ENCODE results near the gene ZBTB25. TPM values are rescaled to one million over a fixed set of nuclear protein-coding genes. Genes with fewer than 3 reads are reported as not detected.

ZBTB25 gene
- total RNA-seq, 1 donor from 2014 or later: 24.9 TPM

GRCh38 chr14:64493455-64493854 lies 10.2 kb downstream of the ZBTB25 start:
- Mint-ChIP-seq H3K27me3 (ENCODE audit: low read depth) (no peaks in the 10 kb centered on the region), H3K36me3 (ENCODE audit: low read depth) (peaks cover 63% of the 10 kb centered on the region), H3K4me1 (ENCODE audit: low read depth) (peaks cover 36% of the 10 kb centered on the region)

DNA sequence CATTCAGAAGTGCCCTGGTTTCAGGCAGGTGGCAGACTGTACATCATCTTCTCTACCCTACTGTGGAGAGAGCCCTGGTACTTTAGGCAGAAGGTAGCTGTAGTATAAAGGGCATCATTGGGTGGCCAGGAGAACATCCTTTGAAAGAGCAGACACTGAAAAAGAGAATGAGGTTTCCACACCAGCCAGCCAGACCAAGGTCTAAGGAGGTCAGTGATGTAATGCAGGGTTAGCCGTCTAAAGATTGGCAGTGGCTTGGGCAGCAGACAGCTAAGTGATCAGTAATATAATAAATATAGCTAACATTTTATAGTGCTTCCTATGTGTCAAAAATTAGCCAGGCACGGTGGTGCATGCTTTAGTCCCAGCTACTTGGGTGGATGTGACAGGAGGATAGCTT lies 12.0 kb downstream of the ZBTB25 start:
- no peak for DNase-seq (ENCODE audit: low spot score)
- intact Hi-C loops (cut with micrococcal nuclease): no loop called here
- peaks cover 70% of the 10 kb centered on the region for H3K36me3 Mint-ChIP-seq (ENCODE audit: low read depth)
- no peak overlapping the region for H3K4me3 Mint-ChIP-seq (ENCODE audit: low read depth)
- H3K27me3 Mint-ChIP-seq (ENCODE audit: low read depth): no peaks in the 10 kb centered on the region
- no peaks in the 10 kb centered on the region for H3K9me3 Mint-ChIP-seq
- peaks cover 29% of the 10 kb centered on the region for H3K4me1 Mint-ChIP-seq (ENCODE audit: low read depth)
- no peak overlapping the region for H3K27ac Mint-ChIP-seq

More at GRCh38 chr14:64493455-64493854, 10.2 kb downstream of the ZBTB25 start:
- no peaks in the 10 kb centered on the region for H3K9me3 Mint-ChIP-seq
- intact Hi-C loops (cut with micrococcal nuclease): no loop called here
- no peak overlapping the region for H3K4me3 Mint-ChIP-seq (ENCODE audit: low read depth)
- peak overlapping the region; percentile 2 for H3K27ac Mint-ChIP-seq
- no peak for DNase-seq (ENCODE audit: low spot score)

GRCh38 chr14:64488590-64489099 lies 15.0 kb downstream of the ZBTB25 start:
- intact Hi-C loops (cut with micrococcal nuclease): no loop called here
- Mint-ChIP-seq H3K9me3 (no peaks in the 10 kb centered on the region), H3K36me3 (ENCODE audit: low read depth) (peaks cover 70% of the 10 kb centered on the region), H3K4me3 (ENCODE audit: low read depth) (no peak overlapping the region), H3K27ac (no peak overlapping the region), H3K27me3 (ENCODE audit: low read depth) (no peaks in the 10 kb centered on the region), H3K4me1 (ENCODE audit: low read depth) (peaks cover 23% of the 10 kb centered on the region)
- no peak for DNase-seq (ENCODE audit: low spot score)

DNA sequence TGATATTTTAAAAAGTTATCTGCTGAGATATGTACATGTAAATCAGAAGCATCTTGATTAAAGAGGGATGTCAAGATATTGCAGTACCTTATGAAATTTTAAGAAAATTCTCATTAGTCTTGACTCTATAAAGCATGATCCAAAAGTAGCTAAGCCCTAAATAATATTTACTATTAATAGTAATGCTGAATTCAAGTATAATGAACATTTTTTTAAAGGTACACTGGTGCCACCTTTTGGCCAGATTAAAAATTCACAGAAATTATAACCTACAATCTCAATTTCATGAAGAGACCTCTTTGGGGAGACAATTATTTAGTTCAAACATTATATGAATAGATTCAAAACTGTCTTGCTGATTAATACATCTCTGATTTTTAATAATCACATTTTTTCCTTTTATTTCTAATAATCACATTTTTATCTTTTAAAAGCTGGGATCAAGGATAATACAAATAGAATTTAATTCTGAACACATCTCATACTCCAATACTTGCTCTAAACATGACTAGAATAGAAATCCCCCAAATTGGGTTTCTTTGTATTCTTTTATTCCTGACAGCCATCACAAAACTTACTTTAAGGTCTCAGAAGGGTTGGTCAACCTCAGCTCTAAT lies 24.9 kb downstream of the ZBTB25 start:
- Mint-ChIP-seq H3K27me3 (ENCODE audit: low read depth) (no peaks in the 10 kb centered on the region), H3K9me3 (no peaks in the 10 kb centered on the region), H3K27ac (no peak overlapping the region), H3K36me3 (ENCODE audit: low read depth) (peaks cover 11% of the 10 kb centered on the region), H3K4me1 (ENCODE audit: low read depth) (peaks cover 14% of the 10 kb centered on the region), H3K4me3 (ENCODE audit: low read depth) (no peak overlapping the region)
- DNase-seq (ENCODE audit: low spot score): no peak
- intact Hi-C loops (cut with micrococcal nuclease): loop anchor here (1.0 kb wide), 1 partner anchor 134 kb away; no protein-coding TSS in a partner anchor

GRCh38 chr14:64476438-64476837 lies 27.2 kb downstream of the ZBTB25 start:
- no peaks in the 10 kb centered on the region for H3K9me3 Mint-ChIP-seq

GRCh38 chr14:64475585-64476273 lies 27.9 kb downstream of the ZBTB25 start:
- no peak for DNase-seq (ENCODE audit: low spot score)

More at GRCh38 chr14:64476438-64476837, 27.2 kb downstream of the ZBTB25 start:
- Mint-ChIP-seq H3K27me3 (ENCODE audit: low read depth) (no peaks in the 10 kb centered on the region), H3K27ac (no peak overlapping the region), H3K36me3 (ENCODE audit: low read depth) (peaks cover 5% of the 10 kb centered on the region), H3K4me1 (ENCODE audit: low read depth) (peaks cover 13% of the 10 kb centered on the region), H3K4me3 (ENCODE audit: low read depth) (no peak overlapping the region)
- DNase-seq (ENCODE audit: low spot score): no peak
- intact Hi-C loops (cut with micrococcal nuclease): no loop called here

DNA sequence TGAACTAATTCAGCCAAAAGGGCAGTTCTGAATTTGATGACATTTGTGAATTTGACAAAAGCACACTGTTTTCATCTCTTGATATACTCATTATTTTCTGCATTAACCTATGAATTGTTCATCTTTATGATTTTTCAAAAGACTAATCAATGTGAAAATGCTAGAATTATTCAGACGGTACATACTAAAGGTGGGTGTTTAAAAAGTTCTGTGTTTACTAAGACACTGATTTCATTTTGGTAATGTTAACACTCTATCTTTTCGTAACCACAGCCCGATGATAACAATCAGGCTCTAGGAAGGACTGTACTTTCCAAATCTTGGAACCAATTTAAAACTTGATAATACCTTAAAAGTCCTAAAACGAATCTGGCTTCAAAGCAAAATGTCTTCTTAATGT lies 28.9 kb downstream of the ZBTB25 start:
- Mint-ChIP-seq H3K4me1 (ENCODE audit: low read depth) (peaks cover 13% of the 10 kb centered on the region), H3K9me3 (no peaks in the 10 kb centered on the region), H3K27me3 (ENCODE audit: low read depth) (no peaks in the 10 kb centered on the region), H3K36me3 (ENCODE audit: low read depth) (peaks cover 4% of the 10 kb centered on the region), H3K27ac (no peak overlapping the region), H3K4me3 (ENCODE audit: low read depth) (no peak overlapping the region)
- no peak for DNase-seq (ENCODE audit: low spot score)
- intact Hi-C loops (cut with micrococcal nuclease): no loop called here

More at GRCh38 chr14:64475585-64476273, 27.9 kb downstream of the ZBTB25 start:
- no peak overlapping the region for H3K4me3 Mint-ChIP-seq (ENCODE audit: low read depth)
- no peaks in the 10 kb centered on the region for H3K9me3 Mint-ChIP-seq
- H3K27me3 Mint-ChIP-seq (ENCODE audit: low read depth): no peaks in the 10 kb centered on the region
- intact Hi-C loops (cut with micrococcal nuclease): no loop called here
- peaks cover 4% of the 10 kb centered on the region for H3K36me3 Mint-ChIP-seq (ENCODE audit: low read depth)
- H3K27ac Mint-ChIP-seq: no peak overlapping the region
- peaks cover 13% of the 10 kb centered on the region for H3K4me1 Mint-ChIP-seq (ENCODE audit: low read depth)

DNA sequence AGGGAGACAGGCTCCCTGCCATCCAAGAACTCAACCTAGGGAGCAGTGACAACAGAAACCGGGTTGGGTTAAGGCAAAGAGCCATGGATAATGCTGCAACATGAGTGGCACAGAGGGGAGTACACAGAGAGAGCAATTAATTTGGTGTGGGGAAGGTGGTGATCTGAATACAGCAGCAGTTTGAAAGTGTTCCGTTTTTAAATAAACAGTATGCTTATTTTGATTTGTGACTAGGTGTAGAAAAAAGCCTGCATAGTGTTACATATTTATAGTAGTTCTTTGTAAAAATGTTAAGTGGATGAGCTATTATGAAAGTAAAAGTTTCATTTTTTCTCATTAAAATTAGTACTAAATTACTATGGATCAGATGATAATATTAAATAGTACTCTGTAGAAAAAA lies 29.6 kb downstream of the ZBTB25 start:
- Mint-ChIP-seq H3K4me1 (ENCODE audit: low read depth) (peaks cover 13% of the 10 kb centered on the region), H3K4me3 (ENCODE audit: low read depth) (no peak overlapping the region)

DNA sequence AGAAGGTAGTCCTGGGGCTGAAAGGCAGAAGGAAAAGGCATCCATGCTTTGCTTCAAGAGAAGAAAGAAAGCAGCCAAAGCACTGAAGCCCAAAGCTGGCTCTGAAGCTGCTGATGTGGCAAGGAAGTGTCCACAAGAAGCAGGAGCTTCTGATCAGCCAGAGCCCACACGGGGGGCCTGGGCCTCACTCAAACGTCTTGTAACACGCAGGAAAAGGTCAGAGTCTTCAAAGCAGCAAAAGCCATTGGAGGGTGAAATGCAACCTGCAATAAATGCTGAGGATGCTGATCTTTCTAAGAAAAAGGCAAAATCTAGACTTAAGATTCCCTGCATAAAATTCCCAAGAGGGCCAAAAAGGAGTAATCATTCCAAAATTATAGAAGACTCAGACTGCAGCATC lies 35.2 kb downstream of the ZBTB25 start:
- H3K27ac Mint-ChIP-seq: peak overlapping the region; percentile 41
- H3K36me3 Mint-ChIP-seq (ENCODE audit: low read depth): peaks cover 14% of the 10 kb centered on the region
- no peak for DNase-seq (ENCODE audit: low spot score)
- peaks cover 35% of the 10 kb centered on the region for H3K4me1 Mint-ChIP-seq (ENCODE audit: low read depth)
- H3K4me3 Mint-ChIP-seq (ENCODE audit: low read depth): no peak overlapping the region
- no peaks in the 10 kb centered on the region for H3K27me3 Mint-ChIP-seq (ENCODE audit: low read depth)
- H3K9me3 Mint-ChIP-seq: no peaks in the 10 kb centered on the region
- intact Hi-C loops (cut with micrococcal nuclease): loop anchor here (5.0 kb wide), 2 partner anchors 81 to 131 kb away; partner anchors contain the start of gene MTHFD1

More for the DNA sequence above, 29.6 kb downstream of the ZBTB25 start:
- no peak overlapping the region for H3K27ac Mint-ChIP-seq
- DNase-seq (ENCODE audit: low spot score): no peak
- H3K9me3 Mint-ChIP-seq: no peaks in the 10 kb centered on the region
- intact Hi-C loops (cut with micrococcal nuclease): no loop called here
- H3K36me3 Mint-ChIP-seq (ENCODE audit: low read depth): peaks cover 4% of the 10 kb centered on the region
- no peaks in the 10 kb centered on the region for H3K27me3 Mint-ChIP-seq (ENCODE audit: low read depth)

GRCh38 chr14:64467566-64467965 lies 36.1 kb downstream of the ZBTB25 start:
- intact Hi-C loops (cut with micrococcal nuclease): loop anchor here (2.0 to 5.0 kb wide), 4 partner anchors 43 to 130 kb away; partner anchors contain the start of gene MTHFD1
- Mint-ChIP-seq H3K9me3 (no peaks in the 10 kb centered on the region), H3K4me1 (ENCODE audit: low read depth) (peaks cover 35% of the 10 kb centered on the region), H3K36me3 (ENCODE audit: low read depth) (peaks cover 15% of the 10 kb centered on the region), H3K27me3 (ENCODE audit: low read depth) (no peaks in the 10 kb centered on the region), H3K27ac (peak overlapping the region; percentile 62), H3K4me3 (ENCODE audit: low read depth) (peak overlapping the region; percentile 13)
- DNase-seq (ENCODE audit: low spot score): no peak

GRCh38 chr14:64467101-64467500 lies 36.5 kb downstream of the ZBTB25 start:
- intact Hi-C loops (cut with micrococcal nuclease): loop anchor here (2.0 to 5.0 kb wide), 4 partner anchors 44 to 130 kb away; partner anchors contain the start of gene MTHFD1
- H3K36me3 Mint-ChIP-seq (ENCODE audit: low read depth): peaks cover 19% of the 10 kb centered on the region
- no peak for DNase-seq (ENCODE audit: low spot score)
- no peaks in the 10 kb centered on the region for H3K9me3 Mint-ChIP-seq
- H3K27ac Mint-ChIP-seq: peak overlapping the region; percentile 17
- H3K4me3 Mint-ChIP-seq (ENCODE audit: low read depth): peak overlapping the region; percentile 51
- no peaks in the 10 kb centered on the region for H3K27me3 Mint-ChIP-seq (ENCODE audit: low read depth)
- peaks cover 35% of the 10 kb centered on the region for H3K4me1 Mint-ChIP-seq (ENCODE audit: low read depth)

DNA sequence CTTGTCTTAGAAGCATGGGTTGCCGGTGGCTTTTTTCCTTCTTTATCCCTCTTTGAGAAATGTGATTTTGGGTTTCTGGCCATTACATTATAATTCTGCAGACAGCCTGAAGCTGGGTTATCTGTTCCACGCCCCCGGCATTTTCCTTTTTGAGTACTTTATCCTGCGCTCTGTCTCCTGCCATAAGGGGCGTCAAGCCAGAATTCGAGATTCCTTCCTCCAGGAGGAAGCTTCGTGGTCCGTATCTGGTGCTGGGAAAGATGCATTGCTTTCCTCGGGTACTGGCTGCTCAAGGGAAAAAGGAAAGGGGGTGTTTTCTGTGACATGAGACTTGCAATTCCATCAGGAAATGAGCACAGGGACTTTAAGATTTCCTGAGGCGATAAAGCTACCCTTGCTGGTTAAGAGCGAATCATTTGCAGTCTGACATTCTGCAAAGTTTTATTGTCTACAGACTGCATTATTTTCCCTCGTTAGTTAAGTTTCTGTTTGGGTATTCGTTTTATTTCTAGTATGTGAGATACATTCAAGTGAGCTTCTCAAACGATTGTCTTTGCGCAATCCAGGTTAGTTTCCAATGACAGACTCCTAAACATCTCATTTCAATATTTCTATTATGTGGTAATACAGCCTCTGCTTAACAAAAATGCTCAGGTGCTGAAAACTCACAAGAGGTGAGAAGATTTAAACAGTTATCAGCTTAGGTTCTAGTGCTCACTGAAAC lies 37.6 kb downstream of the ZBTB25 start:
- H3K4me3 Mint-ChIP-seq (ENCODE audit: low read depth): peak overlapping the region; percentile 82
- intact Hi-C loops (cut with micrococcal nuclease): loop anchor here (2.0 to 5.0 kb wide), 4 partner anchors 43 to 129 kb away; partner anchors contain the start of gene MTHFD1
- H3K27me3 Mint-ChIP-seq (ENCODE audit: low read depth): no peaks in the 10 kb centered on the region
- H3K9me3 Mint-ChIP-seq: no peaks in the 10 kb centered on the region
- peak overlapping the region; percentile 36 for H3K27ac Mint-ChIP-seq
- H3K4me1 Mint-ChIP-seq (ENCODE audit: low read depth): peaks cover 35% of the 10 kb centered on the region
- DNase-seq (ENCODE audit: low spot score): no peak
- peaks cover 22% of the 10 kb centered on the region for H3K36me3 Mint-ChIP-seq (ENCODE audit: low read depth)

Measured in activated T-helper 2 cell treated with anti-CD3 and anti-CD28 coated beads, Interferon-gamma antibody, Interleukin-2, Interleukin-4, amounts not matched to agents 10 μg/mL and 5 μg/mL and 100 μg/mL, durations not matched to agents 14 hours and 24 hours and 36 hours (primary cell).